ENCODE measurements around the gene MRPL10.

MRPL10 gene

DNA sequence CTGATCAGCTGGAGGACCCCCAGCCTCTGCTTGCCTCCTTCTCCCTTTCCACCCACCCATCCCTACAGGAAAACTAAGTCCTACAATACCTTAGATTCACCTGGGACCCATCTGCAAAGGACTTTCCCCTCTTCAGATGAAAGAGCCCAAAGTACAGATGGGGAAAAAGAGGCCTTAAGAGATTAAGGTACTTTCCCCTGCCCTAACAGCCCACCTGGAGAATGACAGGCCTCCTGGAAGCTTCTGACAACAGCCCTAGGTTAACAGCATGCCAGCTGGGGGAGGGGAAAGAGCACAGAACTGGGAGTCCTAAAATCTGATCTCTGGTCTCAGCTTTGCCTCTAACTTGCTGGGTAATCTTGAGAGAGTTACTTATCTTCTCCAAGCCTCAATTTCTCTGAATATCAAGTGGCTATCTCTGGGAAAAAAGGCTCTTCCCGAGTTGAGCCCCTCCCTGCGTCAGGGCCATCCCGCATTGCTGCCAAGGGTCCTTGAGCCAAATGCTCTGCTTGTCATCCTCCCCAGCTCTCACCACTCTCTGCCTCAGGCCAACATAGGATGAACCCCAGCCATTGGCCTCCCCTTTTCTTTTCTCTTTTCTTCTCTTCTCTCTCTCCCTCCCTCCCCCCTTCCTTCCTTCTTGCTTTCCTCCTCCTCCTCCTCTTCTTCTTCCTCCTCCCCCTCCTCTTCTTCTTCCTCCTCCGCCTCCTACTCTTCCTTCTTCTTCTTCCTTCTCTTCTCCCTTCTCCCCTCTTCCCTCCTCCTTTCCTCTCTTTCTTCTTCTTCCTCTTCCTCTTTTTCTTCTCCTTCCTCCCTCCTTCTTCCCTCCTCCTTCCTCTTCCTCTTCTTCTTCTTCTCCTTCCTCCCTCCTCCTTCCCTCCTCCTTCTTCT lies 42.1 kb upstream of the MRPL10 start:
- Histone ChIP-seq H3K4me1 (ENCODE audit: low read length) (no peaks in the 10 kb centered on the region), H3K79me2 (ENCODE audit: low read length) (no peaks in the 10 kb centered on the region), H3K27me3 (replicated peaks; ENCODE audit: insufficient read depth, low read length) (peaks cover 93% of the 10 kb centered on the region), H3K27ac (ENCODE audit: low read length) (no peak overlapping the region), H3K9me2 (replicated peaks; ENCODE audit: insufficient read depth, low read length) (no peaks in the 10 kb centered on the region), H3F3A (ENCODE audit: insufficient read depth, low read length) (no peaks in the 10 kb centered on the region), H3K36me3 (replicated peaks; ENCODE audit: insufficient read depth, low read length) (no peaks in the 10 kb centered on the region), H4K20me1 (ENCODE audit: insufficient read depth, low read length) (no peaks in the 10 kb centered on the region), H3K9me3 (replicated peaks; ENCODE audit: insufficient read depth, low read length) (no peaks in the 10 kb centered on the region), H2AFZ (ENCODE audit: low read length) (no peak overlapping the region), H3K4me2 (ENCODE audit: low read depth, low read length) (no peak overlapping the region), H3K4me3 (ENCODE audit: low read length) (no peak overlapping the region), H3K9ac (ENCODE audit: low read length) (no peak overlapping the region)
- no peak for DNase-seq
- TF ChIP-seq CTCF (IDR thresholded peaks at IDR 0.05; ENCODE audit: low read length) (no peak), EZH2 (optimal IDR thresholded peaks at IDR 0.05; ENCODE audit: low read depth, low read length) (no peak), EZH2phosphoT487 (IDR thresholded peaks at IDR 0.05; ENCODE audit: low read length) (no peak)

DNA sequence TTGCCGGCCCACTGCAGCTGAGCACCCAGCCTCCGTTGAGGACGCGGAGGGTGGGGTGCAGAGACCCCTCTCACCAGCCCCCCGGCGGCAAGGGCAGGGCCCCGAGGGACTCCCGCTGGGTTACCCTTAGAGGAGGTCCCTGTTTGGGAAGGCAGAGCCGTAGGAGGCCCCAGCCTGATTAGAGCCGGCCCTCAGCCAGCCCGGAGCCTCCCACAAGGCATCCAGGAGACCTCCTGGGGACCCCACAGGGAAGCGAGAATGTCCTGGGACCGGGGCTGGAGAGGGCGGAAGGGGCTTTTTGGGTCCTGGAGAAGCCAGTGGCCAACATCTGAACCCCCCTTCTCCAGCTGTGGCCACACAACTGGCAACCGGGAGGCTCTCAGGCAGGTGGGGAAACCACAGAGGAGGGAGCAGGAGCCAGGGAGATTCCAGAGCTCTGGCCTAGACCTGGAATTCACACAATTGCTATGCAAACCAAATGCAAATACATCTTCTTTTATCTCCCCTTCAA lies 41.4 kb upstream of the MRPL10 start:
- H2AFZ ChIP-seq (ENCODE audit: low read length) = no peak overlapping the region
- no peak overlapping the region for H3K4me3 ChIP-seq (ENCODE audit: low read length)
- no peaks in the 10 kb centered on the region for H4K20me1 ChIP-seq (ENCODE audit: insufficient read depth, low read length)
- no peaks in the 10 kb centered on the region for H3F3A ChIP-seq (ENCODE audit: insufficient read depth, low read length)
- DNase-seq = no peak
- H3K4me2 ChIP-seq (ENCODE audit: low read depth, low read length) = no peak overlapping the region
- peaks cover 93% of the 10 kb centered on the region for H3K27me3 ChIP-seq (replicated peaks; ENCODE audit: insufficient read depth, low read length)
- no peak overlapping the region for H3K27ac ChIP-seq (ENCODE audit: low read length)
- no peaks in the 10 kb centered on the region for H3K4me1 ChIP-seq (ENCODE audit: low read length)
- no peaks in the 10 kb centered on the region for H3K36me3 ChIP-seq (replicated peaks; ENCODE audit: insufficient read depth, low read length)
- TF ChIP-seq EZH2phosphoT487 (IDR thresholded peaks at IDR 0.05; ENCODE audit: low read length) (no peak), CTCF (IDR thresholded peaks at IDR 0.05; ENCODE audit: low read length) (no peak), EZH2 (optimal IDR thresholded peaks at IDR 0.05; ENCODE audit: low read depth, low read length) (no peak)
- no peaks in the 10 kb centered on the region for H3K9me3 ChIP-seq (replicated peaks; ENCODE audit: insufficient read depth, low read length)
- no peaks in the 10 kb centered on the region for H3K79me2 ChIP-seq (ENCODE audit: low read length)
- no peaks in the 10 kb centered on the region for H3K9me2 ChIP-seq (replicated peaks; ENCODE audit: insufficient read depth, low read length)
- H3K9ac ChIP-seq (ENCODE audit: low read length) = no peak overlapping the region

GRCh38 chr17:47872019-47872650 lies 40.8 kb upstream of the MRPL10 start:
- Histone ChIP-seq H3K4me2 (ENCODE audit: low read depth, low read length) (no peak overlapping the region), H3K9ac (ENCODE audit: low read length) (no peak overlapping the region), H3K27me3 (replicated peaks; ENCODE audit: insufficient read depth, low read length) (peaks cover 93% of the 10 kb centered on the region), H3K9me3 (replicated peaks; ENCODE audit: insufficient read depth, low read length) (no peaks in the 10 kb centered on the region), H3K4me3 (ENCODE audit: low read length) (no peak overlapping the region), H3K79me2 (ENCODE audit: low read length) (no peaks in the 10 kb centered on the region), H2AFZ (ENCODE audit: low read length) (no peak overlapping the region), H3K27ac (ENCODE audit: low read length) (no peak overlapping the region), H4K20me1 (ENCODE audit: insufficient read depth, low read length) (no peaks in the 10 kb centered on the region), H3K9me2 (replicated peaks; ENCODE audit: insufficient read depth, low read length) (no peaks in the 10 kb centered on the region), H3K36me3 (replicated peaks; ENCODE audit: insufficient read depth, low read length) (no peaks in the 10 kb centered on the region), H3F3A (ENCODE audit: insufficient read depth, low read length) (no peaks in the 10 kb centered on the region), H3K4me1 (ENCODE audit: low read length) (no peaks in the 10 kb centered on the region)
- no peak for TF ChIP-seq EZH2 (optimal IDR thresholded peaks at IDR 0.05; ENCODE audit: low read depth, low read length)
- no peak for TF ChIP-seq EZH2phosphoT487 (IDR thresholded peaks at IDR 0.05; ENCODE audit: low read length)
- TF ChIP-seq CTCF (IDR thresholded peaks at IDR 0.05; ENCODE audit: low read length) = no peak
- DNase-seq = no peak

Data from MM.1S (cell line).